HEK293 (cell line): ENCODE results near the gene PSG2.
"Not testable (repeated sequence)": the region's sequence is repeated elsewhere in the genome, so short reads cannot be mapped to it uniquely, and the experiment has no call there.

Source experiments
- CTCF ChIP-seq: fragments of 450-650 bp; formaldehyde crosslinking; IDR thresholded peaks from 2 replicates; pipeline ENCODE4 v1.5.1; 2016; ENCODE audit warnings: missing biosample characterization, missing genetic modification characterization
- ZNF19 ChIP-seq: fragments of 450-650 bp; formaldehyde crosslinking; IDR thresholded peaks from 2 replicates; pipeline ENCODE4; 2016; ENCODE audit warnings: missing biosample characterization, missing genetic modification characterization, low read depth
- ZNF423 ChIP-seq: fragments of 450-650 bp; formaldehyde crosslinking; IDR thresholded peaks from 2 replicates; pipeline ENCODE4 v1.5.1; 2016; ENCODE audit warnings: missing biosample characterization, missing genetic modification characterization
- ZNF830 ChIP-seq: fragments of 450-650 bp; IDR thresholded peaks from 2 replicates; pipeline ENCODE4 v1.5.0; 2018; ENCODE audit warnings: missing biosample characterization, missing genetic modification characterization, low read depth, mild to moderate bottlenecking, moderate library complexity

GRCh38 chr19:43120433-43121026 lies 38.0 kb upstream of the PSG2 start:
- TF ChIP-seq ZNF423, ZNF830, CTCF, ZNF19 (tag by site-specific recombination): not testable (repeated sequence)
